GM13977 (cell line): ENCODE measurements around the gene CLIC4.
A peak's percentile ranks its signal among the peaks of the same experiment; 100 is the strongest.
"Not testable (repeated sequence)": the region's sequence is repeated elsewhere in the genome, so short reads cannot be mapped to it uniquely, and the experiment has no call there.

Source experiments
- DNase-seq: peaks from one replicate; pipeline ENCODE4 v3.0.0; 2012; ENCODE audit warnings: low spot score
- CTCF ChIP-seq: IDR thresholded peaks from 2 replicates; pipeline ENCODE4 v1.5.1; 2012; ENCODE audit warnings: mild to moderate bottlenecking, control low read depth; ENCODE audit not compliant: insufficient read depth; ENCODE audit errors: extremely low read depth, missing control alignments
- in situ Hi-C: fragments of 300-500 bp; cut with MboI; formaldehyde crosslinking; loops from one replicate; pipeline ENCODE4 v1.12.0; 2022; ENCODE audit warnings: low sequenced_read_pairs, low pct_unique_long_range_greater_than_20kb, mixed read lengths, inconsistent platforms; ENCODE audit not compliant: unreplicated experiment

CLIC4 gene

GRCh38 chr1:24744911-24745710 is at the start of gene CLIC4:
TSS of gene CLIC4 (plus strand) at chr1:24745447. CDS start at chr1:24745554, 107 bp downstream.
- in situ Hi-C loops = no loop called here
- DNase-seq = peak; percentile 94
- TF ChIP-seq CTCF = peak; percentile 26

- in situ Hi-C loops = no loop called here
- no peak for TF ChIP-seq CTCF
- no peak for DNase-seq
These were observed 49.0 kb upstream of the CLIC4 start for GRCh38 chr1:24696041-24696755.

- no peak for TF ChIP-seq CTCF
- in situ Hi-C loops = no loop called here
- no peak for DNase-seq
These were observed 48.4 kb upstream of the CLIC4 start for GRCh38 chr1:24696756-24697330.

- in situ Hi-C loops, DNase-seq: not testable (repeated sequence)
These were observed 47.7 kb upstream of the CLIC4 start for GRCh38 chr1:24697453-24698001.

- in situ Hi-C loops, DNase-seq: not testable (repeated sequence)
These were observed 46.9 kb upstream of the CLIC4 start for GRCh38 chr1:24698326-24698725.

- no peak for DNase-seq
- in situ Hi-C loops = no loop called here
- no peak for TF ChIP-seq CTCF
These were observed 45.6 kb upstream of the CLIC4 start for GRCh38 chr1:24699628-24700027.

- TF ChIP-seq CTCF = no peak
- in situ Hi-C loops = no loop called here
- no peak for DNase-seq
These were observed 42.5 kb upstream of the CLIC4 start for GRCh38 chr1:24702511-24703293.
